Nephron (organoid): ENCODE data around the gene DTWD1.

Experiments used
- H3K27ac Mint-ChIP-seq, 3 experiments: 2 replicates each; pipeline ENCODE4 v1.8.0; 2020; ENCODE audit warnings: mixed read lengths in 3 of 3, mild to moderate bottlenecking in 2 of 3, moderate library complexity in 1 of 3
- H3K27me3 Mint-ChIP-seq: 2 replicates; pipeline ENCODE4 v1.8.0; 2021; ENCODE audit warnings: low read depth, mild to moderate bottlenecking, moderate library complexity, mixed read lengths
- H3K36me3 Mint-ChIP-seq: 2 replicates; pipeline ENCODE4 v1.8.0; 2020; ENCODE audit warnings: low read depth, mixed read lengths
- H3K4me1 Mint-ChIP-seq: 2 replicates; pipeline ENCODE4 v1.8.0; 2020; ENCODE audit warnings: mixed read lengths
- H3K4me3 Mint-ChIP-seq, 3 experiments: 2 replicates each; pipeline ENCODE4 v1.8.0; 2020; ENCODE audit warnings: mild to moderate bottlenecking in 3 of 3, mixed read lengths in 3 of 3, moderate library complexity in 2 of 3
- H3K9me3 Mint-ChIP-seq: 2 replicates; pipeline ENCODE4 v1.8.0; 2020; ENCODE audit warnings: mixed read lengths
- TF ChIP-seq, protein P1 (sequence below), 3 experiments: fragments of 200-600 bp; sonication (generic); IDR thresholded peaks; one replicate each; pipeline ENCODE4 v1.5.0; 2021; ENCODE audit warnings: antibody characterized with exemption in 3 of 3; ENCODE audit not compliant: unreplicated experiment in 3 of 3

The DTWD1 gene

DNA sequence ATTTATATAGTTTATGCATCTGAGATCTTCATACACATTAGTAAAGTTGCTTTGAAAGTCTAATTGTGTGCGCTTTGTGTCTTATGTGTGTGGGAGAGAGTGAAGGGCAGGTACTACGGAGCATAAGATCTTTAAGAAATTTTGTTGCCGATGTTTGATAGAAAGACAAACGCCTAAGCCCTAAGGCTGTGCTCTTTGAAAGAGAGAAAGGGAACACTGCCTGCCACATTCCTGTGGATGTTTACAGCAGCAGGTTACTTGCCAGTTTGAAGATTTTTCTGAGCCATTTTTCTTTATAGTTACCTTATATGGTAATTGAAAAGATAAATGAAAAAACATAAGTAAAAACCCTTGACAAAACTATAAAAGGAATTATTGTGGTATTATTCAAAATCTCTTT lies 17.0 kb downstream of the DTWD1 start:
- TF ChIP-seq, protein P1, sequence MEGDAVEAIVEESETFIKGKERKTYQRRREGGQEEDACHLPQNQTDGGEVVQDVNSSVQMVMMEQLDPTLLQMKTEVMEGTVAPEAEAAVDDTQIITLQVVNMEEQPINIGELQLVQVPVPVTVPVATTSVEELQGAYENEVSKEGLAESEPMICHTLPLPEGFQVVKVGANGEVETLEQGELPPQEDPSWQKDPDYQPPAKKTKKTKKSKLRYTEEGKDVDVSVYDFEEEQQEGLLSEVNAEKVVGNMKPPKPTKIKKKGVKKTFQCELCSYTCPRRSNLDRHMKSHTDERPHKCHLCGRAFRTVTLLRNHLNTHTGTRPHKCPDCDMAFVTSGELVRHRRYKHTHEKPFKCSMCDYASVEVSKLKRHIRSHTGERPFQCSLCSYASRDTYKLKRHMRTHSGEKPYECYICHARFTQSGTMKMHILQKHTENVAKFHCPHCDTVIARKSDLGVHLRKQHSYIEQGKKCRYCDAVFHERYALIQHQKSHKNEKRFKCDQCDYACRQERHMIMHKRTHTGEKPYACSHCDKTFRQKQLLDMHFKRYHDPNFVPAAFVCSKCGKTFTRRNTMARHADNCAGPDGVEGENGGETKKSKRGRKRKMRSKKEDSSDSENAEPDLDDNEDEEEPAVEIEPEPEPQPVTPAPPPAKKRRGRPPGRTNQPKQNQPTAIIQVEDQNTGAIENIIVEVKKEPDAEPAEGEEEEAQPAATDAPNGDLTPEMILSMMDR (IDR thresholded peaks at IDR 0.05; ENCODE audit: unreplicated experiment in 3 of 3) = no peak
- Mint-ChIP-seq H3K9me3 (no peaks in the 10 kb centered on the region), H3K27ac (peak overlapping the region; percentile 32 to 75 (median 58)), H3K4me1 (peaks cover 7% of the 10 kb centered on the region), H3K27me3 (no peaks in the 10 kb centered on the region), H3K4me3 (no peak overlapping the region), H3K36me3 (peaks cover 40% of the 10 kb centered on the region)

DNA sequence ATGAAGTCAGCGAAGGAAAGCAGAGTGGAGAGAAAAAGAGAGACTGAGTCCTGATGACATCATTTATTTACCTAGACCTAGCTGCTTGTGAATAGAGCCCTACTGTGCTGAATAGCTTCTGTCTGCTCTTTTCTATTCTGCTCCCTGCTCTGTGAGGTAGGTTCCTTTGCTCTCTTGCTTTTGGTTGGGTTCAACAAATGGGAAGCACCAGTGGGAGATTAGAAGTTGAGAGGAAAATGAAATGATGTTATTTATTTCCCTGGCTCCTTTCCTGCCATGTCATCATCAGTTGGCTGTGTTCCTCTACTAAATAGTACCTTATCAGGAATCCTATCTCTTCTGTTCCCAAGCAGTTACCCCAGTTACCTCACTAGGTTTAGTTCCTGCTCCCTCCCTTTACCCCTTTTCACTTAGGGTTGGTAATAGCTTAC lies 23.5 kb downstream of the DTWD1 start:
- Mint-ChIP-seq H3K9me3 (peaks cover 6% of the 10 kb centered on the region), H3K27ac (peak overlapping the region; percentile 92 to 96 (median 93)), H3K36me3 (peaks cover 38% of the 10 kb centered on the region), H3K4me3 (no peak overlapping the region), H3K4me1 (peaks cover 29% of the 10 kb centered on the region), H3K27me3 (no peaks in the 10 kb centered on the region)
- TF ChIP-seq, protein P1 (IDR thresholded peaks at IDR 0.05; ENCODE audit: unreplicated experiment in 3 of 3) = no peak

DNA sequence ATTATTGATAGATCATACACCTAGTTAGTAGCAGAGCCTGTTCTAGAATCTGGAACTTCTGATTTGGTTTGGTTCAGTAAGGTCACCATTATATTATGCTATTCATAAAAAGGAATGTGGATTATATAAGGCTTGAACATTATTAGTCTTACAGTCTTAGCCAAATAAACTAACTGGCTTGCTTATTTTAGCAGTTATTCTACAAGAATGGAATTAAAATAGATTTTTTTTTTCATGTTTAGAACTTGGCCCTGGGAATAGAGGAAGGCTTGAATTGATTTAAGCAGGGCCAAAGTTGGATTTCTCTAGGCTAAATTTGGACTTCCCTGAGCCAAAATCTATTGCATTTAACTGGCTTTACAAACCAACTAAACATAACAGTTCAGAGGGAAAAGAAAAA lies 24.4 kb downstream of the DTWD1 start:
- Mint-ChIP-seq H3K9me3 (peaks cover 13% of the 10 kb centered on the region), H3K36me3 (peaks cover 44% of the 10 kb centered on the region), H3K27ac (peak overlapping the region; percentile 92 to 96 (median 93))

DNA sequence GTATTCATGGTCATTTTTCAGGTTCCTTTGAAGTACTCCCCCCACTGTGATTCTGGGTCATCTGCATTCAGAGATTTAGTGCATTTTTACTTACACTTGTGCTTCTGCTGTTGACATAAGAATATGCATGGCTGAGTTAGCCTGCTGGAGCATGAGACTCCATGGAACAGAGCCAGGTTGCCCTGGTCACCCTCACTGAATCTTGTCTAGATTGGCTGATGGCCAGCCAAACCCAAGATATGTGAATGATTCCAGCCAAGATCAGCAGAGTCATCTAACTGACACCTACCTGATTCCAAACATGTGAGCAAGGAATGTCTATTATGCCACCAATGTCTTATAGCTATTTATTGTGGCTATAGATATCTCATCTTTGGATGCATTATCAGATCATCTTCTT lies 25.1 kb downstream of the DTWD1 start:
- peaks cover 17% of the 10 kb centered on the region for H3K9me3 Mint-ChIP-seq
- TF ChIP-seq, protein P1 (IDR thresholded peaks at IDR 0.05; ENCODE audit: unreplicated experiment in 3 of 3) = no peak
- H3K4me3 Mint-ChIP-seq = peak overlapping the region in 2 of 3 experiments; percentile 17 to 20
- no peaks in the 10 kb centered on the region for H3K27me3 Mint-ChIP-seq
- H3K4me1 Mint-ChIP-seq = peaks cover 29% of the 10 kb centered on the region
- peak overlapping the region; percentile 92 to 96 (median 93) for H3K27ac Mint-ChIP-seq
- H3K36me3 Mint-ChIP-seq = peaks cover 44% of the 10 kb centered on the region

More for the DNA sequence above, 24.4 kb downstream of the DTWD1 start:
- peaks cover 29% of the 10 kb centered on the region for H3K4me1 Mint-ChIP-seq
- TF ChIP-seq, protein P1 (IDR thresholded peaks at IDR 0.05; ENCODE audit: unreplicated experiment in 3 of 3) = no peak
- peak overlapping the region in 1 of 3 experiments; percentile 48 for H3K4me3 Mint-ChIP-seq
- no peaks in the 10 kb centered on the region for H3K27me3 Mint-ChIP-seq

DNA sequence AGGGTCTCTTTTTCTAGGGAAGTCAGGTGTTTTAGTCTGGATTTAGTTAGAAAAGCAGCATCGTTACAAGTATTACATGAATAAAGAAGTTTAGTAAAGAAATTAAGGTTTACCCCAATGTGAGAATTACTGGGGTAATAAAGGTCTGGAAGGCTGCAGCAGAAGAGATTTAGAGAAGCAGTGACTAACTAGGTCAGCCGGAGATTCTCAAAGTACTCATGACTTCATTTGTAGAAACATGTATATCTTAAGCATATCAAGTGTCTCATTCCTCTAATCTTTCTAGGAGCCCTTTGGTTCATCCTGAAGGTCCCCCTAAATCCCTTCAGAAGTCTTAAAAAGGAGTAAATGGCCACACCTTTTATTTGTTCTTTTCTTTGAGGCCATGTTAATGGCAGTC lies 26.0 kb downstream of the DTWD1 start:
- Mint-ChIP-seq H3K27me3 (no peaks in the 10 kb centered on the region), H3K27ac (peak overlapping the region in 2 of 3 experiments; percentile 93 to 96), H3K4me3 (no peak overlapping the region), H3K4me1 (peaks cover 29% of the 10 kb centered on the region), H3K36me3 (peaks cover 40% of the 10 kb centered on the region), H3K9me3 (peaks cover 21% of the 10 kb centered on the region)
- TF ChIP-seq, protein P1 (IDR thresholded peaks at IDR 0.05; ENCODE audit: unreplicated experiment in 3 of 3) = no peak

DNA sequence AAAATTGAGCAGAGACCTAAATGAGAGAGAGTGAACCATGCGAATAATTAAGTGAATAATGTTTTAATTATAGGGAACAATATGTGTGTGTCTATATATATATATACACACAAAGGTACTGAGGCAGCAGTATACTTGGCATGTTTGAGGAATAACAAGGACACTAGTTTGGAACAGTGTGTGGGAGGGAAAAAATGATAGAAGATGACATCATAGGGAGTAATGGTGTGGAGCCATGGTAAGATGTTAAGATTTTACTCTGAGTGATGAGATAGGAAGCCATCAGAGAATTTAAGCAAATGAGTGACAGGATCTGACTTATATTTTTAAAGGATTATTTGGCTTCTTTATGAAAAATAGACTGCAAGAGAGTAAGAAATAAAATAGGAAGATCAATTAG lies 29.1 kb downstream of the DTWD1 start:
- peaks cover 41% of the 10 kb centered on the region for H3K36me3 Mint-ChIP-seq
- no peaks in the 10 kb centered on the region for H3K27me3 Mint-ChIP-seq
- no peak overlapping the region for H3K27ac Mint-ChIP-seq
- no peak overlapping the region for H3K4me3 Mint-ChIP-seq
- peaks cover 48% of the 10 kb centered on the region for H3K9me3 Mint-ChIP-seq
- TF ChIP-seq, protein P1 (IDR thresholded peaks at IDR 0.05; ENCODE audit: unreplicated experiment in 3 of 3) = no peak
- peaks cover 20% of the 10 kb centered on the region for H3K4me1 Mint-ChIP-seq
